ENCODE measurements around the gene HENMT1.
"Not testable (repeated sequence)": the region's sequence is repeated elsewhere in the genome, so short reads cannot be mapped to it uniquely, and the experiment has no call there.

The HENMT1 gene

GRCh38 chr1:108670131-108670773 is 9.4 kb upstream of the HENMT1 start:
- DNase-seq = no peak

- no peak for DNase-seq
These were observed 8.8 kb upstream of the HENMT1 start for GRCh38 chr1:108669679-108670078.

- no peak for DNase-seq
These were observed 7.9 kb upstream of the HENMT1 start for GRCh38 chr1:108668777-108669176.

GRCh38 chr1:108667422-108667821 is 6.5 kb upstream of the HENMT1 start:
- DNase-seq = not testable (repeated sequence)

GRCh38 chr1:108665771-108666170 is 4.9 kb upstream of the HENMT1 start:
- DNase-seq = no peak

- DNase-seq = no peak
These were observed 4.2 kb upstream of the HENMT1 start for GRCh38 chr1:108665067-108665466.

- no peak for DNase-seq
These were observed 3.6 kb upstream of the HENMT1 start for GRCh38 chr1:108664481-108664880.

- no peak for DNase-seq
These were observed 2.2 kb upstream of the HENMT1 start for GRCh38 chr1:108663074-108663473.

- DNase-seq = no peak
These were observed 3.4 kb downstream of the HENMT1 start for GRCh38 chr1:108657356-108658080.

- no peak for DNase-seq
These were observed 7.3 kb downstream of the HENMT1 start for GRCh38 chr1:108653431-108654105.

- DNase-seq = peak; percentile 85
These were observed 14.1 kb downstream of the HENMT1 start for GRCh38 chr1:108646648-108647269.

- no peak for DNase-seq
These were observed 14.6 kb downstream of the HENMT1 start for GRCh38 chr1:108646265-108646647.

- no peak for DNase-seq
These were observed 15.2 kb downstream of the HENMT1 start for GRCh38 chr1:108645564-108646184.

- peak; percentile 60 for DNase-seq
These were observed 15.9 kb downstream of the HENMT1 start for GRCh38 chr1:108644984-108645383.

- peak; percentile 61 for DNase-seq
These were observed 17.2 kb downstream of the HENMT1 start for GRCh38 chr1:108643492-108644335.

- not testable (repeated sequence) for DNase-seq
These were observed 20.0 kb downstream of the HENMT1 start for GRCh38 chr1:108640863-108641262.

- peak; percentile 19 for DNase-seq
These were observed 20.9 kb downstream of the HENMT1 start for GRCh38 chr1:108639899-108640560.

GRCh38 chr1:108636876-108637275 is 24.0 kb downstream of the HENMT1 start:
- no peak for DNase-seq

- DNase-seq = no peak
These were observed 26.4 kb downstream of the HENMT1 start for GRCh38 chr1:108634521-108634920.

GRCh38 chr1:108628665-108629064 is 32.2 kb downstream of the HENMT1 start:
- DNase-seq = no peak

GRCh38 chr1:108627951-108628350 is 32.9 kb downstream of the HENMT1 start:
- no peak for DNase-seq

Measured in central memory CD4-positive, alpha-beta T cell (primary cell).